DND-41 (cell line): ENCODE data around the gene CNTLN.

Experiments used
- ATAC-seq: fragments of 200-7000 bp; cut with Tn5 transposase; 3 replicates; pipeline ENCODE4 v1.9.1; 2021; ENCODE audit warnings: low read depth; ENCODE audit not compliant: insufficient read depth
- DNase-seq: peaks from one replicate; pipeline ENCODE4 v3.0.0-alpha.2; 2020
- H2AFZ ChIP-seq: 2 replicates; pipeline ENCODE4 v1.6.0; 2012; ENCODE audit warnings: low read depth, low read length
- H3K27ac ChIP-seq: 2 replicates; pipeline ENCODE4 v1.5.1; 2012; ENCODE audit warnings: low read length, inconsistent platforms
- H3K27me3 ChIP-seq: fragments of 200-600 bp; sonication (generic); 2 replicates; pipeline ENCODE4 v1.6.0; 2012; ENCODE audit warnings: low read length, mild to moderate bottlenecking, inconsistent platforms; ENCODE audit not compliant: insufficient read depth, poor library complexity
- H3K36me3 ChIP-seq: 2 replicates; pipeline ENCODE4 v1.5.1; 2012; ENCODE audit warnings: low read length, inconsistent platforms; ENCODE audit not compliant: insufficient read depth
- H3K4me1 ChIP-seq: 2 replicates; pipeline ENCODE4 v1.5.1; 2012; ENCODE audit warnings: mild to moderate bottlenecking, low read length; ENCODE audit not compliant: insufficient read depth
- H3K4me2 ChIP-seq: 2 replicates; pipeline ENCODE4 v1.6.0; 2012; ENCODE audit warnings: mild to moderate bottlenecking, moderate library complexity, low read length, inconsistent platforms; ENCODE audit not compliant: insufficient read depth
- H3K4me3 ChIP-seq, 2 experiments: fragments of 200-600 bp in 1 of 2; shearing (Covaris generic) in 1 of 2; 2 replicates each; pipeline ENCODE4 v1.5.1; 2012 to 2016; ENCODE audit warnings: inconsistent platforms in 2 of 2, low read length in 2 of 2, mild to moderate bottlenecking in 2 of 2, low read depth in 1 of 2, moderate library complexity in 1 of 2
- H3K79me2 ChIP-seq: 2 replicates; pipeline ENCODE4 v1.6.0; 2012; ENCODE audit warnings: low read length, inconsistent platforms; ENCODE audit not compliant: insufficient read depth
- H3K9ac ChIP-seq: 2 replicates; pipeline ENCODE4 v1.6.0; 2012; ENCODE audit warnings: low read depth, mild to moderate bottlenecking, inconsistent platforms, low read length, moderate library complexity
- H3K9me3 ChIP-seq: 2 replicates; pipeline ENCODE4 v1.5.1; 2012; ENCODE audit warnings: low read length, moderate library complexity, mild to moderate bottlenecking, inconsistent platforms; ENCODE audit not compliant: insufficient read depth, severe bottlenecking
- H4K20me1 ChIP-seq: 2 replicates; pipeline ENCODE4 v1.6.0; 2012; ENCODE audit warnings: low read length; ENCODE audit not compliant: insufficient read depth
- EZH2 ChIP-seq: IDR thresholded peaks from 3 replicates; pipeline ENCODE4 v1.6.1; 2012; ENCODE audit warnings: borderline replicate concordance, low read depth, mild to moderate bottlenecking, moderate library complexity, low read length, inconsistent platforms; ENCODE audit not compliant: severe bottlenecking
- TF ChIP-seq, protein P1 (sequence below): IDR thresholded peaks from 2 replicates; pipeline ENCODE4 v1.5.1; 2012; ENCODE audit warnings: borderline replicate concordance, low read length, moderate library complexity, mild to moderate bottlenecking; ENCODE audit not compliant: poor library complexity, severe bottlenecking; ENCODE audit errors: extremely low read depth

CNTLN gene

DNA sequence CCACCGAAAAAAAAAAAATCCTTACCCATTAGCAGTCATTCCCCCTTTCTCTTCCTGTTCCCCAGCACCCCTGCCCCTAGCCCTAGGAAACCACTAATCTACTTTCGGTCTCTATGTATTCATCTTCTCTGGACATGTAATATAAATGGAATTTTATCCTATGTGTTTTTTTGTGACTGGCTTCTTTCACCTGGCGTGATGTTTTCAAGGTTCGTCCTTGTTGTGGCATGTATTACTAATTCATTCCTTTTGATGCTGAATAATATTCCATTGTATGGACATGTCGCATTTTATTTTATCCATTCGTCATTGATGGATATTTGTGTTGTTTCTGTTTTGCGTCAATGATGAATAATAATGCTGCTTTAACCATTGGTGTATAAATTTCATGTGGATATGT, 401.2 kb downstream of the CNTLN start:
- no peak overlapping the region for H2AFZ ChIP-seq
- H3K9me3 ChIP-seq: no peaks in the 10 kb centered on the region
- no peak overlapping the region for H3K27ac ChIP-seq
- H3K4me3 ChIP-seq: no peak overlapping the region
- no peaks in the 10 kb centered on the region for H3K4me1 ChIP-seq
- ATAC-seq: no peak
- no peaks in the 10 kb centered on the region for H3K36me3 ChIP-seq
- no peaks in the 10 kb centered on the region for H3K79me2 ChIP-seq
- no peaks in the 10 kb centered on the region for H4K20me1 ChIP-seq
- no peak overlapping the region for H3K4me2 ChIP-seq
- H3K27me3 ChIP-seq: no peaks in the 10 kb centered on the region
- TF ChIP-seq, protein P1, sequence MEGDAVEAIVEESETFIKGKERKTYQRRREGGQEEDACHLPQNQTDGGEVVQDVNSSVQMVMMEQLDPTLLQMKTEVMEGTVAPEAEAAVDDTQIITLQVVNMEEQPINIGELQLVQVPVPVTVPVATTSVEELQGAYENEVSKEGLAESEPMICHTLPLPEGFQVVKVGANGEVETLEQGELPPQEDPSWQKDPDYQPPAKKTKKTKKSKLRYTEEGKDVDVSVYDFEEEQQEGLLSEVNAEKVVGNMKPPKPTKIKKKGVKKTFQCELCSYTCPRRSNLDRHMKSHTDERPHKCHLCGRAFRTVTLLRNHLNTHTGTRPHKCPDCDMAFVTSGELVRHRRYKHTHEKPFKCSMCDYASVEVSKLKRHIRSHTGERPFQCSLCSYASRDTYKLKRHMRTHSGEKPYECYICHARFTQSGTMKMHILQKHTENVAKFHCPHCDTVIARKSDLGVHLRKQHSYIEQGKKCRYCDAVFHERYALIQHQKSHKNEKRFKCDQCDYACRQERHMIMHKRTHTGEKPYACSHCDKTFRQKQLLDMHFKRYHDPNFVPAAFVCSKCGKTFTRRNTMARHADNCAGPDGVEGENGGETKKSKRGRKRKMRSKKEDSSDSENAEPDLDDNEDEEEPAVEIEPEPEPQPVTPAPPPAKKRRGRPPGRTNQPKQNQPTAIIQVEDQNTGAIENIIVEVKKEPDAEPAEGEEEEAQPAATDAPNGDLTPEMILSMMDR: no peak
- no peak for TF ChIP-seq EZH2
- H3K9ac ChIP-seq: no peak overlapping the region
- no peak for DNase-seq

DNA sequence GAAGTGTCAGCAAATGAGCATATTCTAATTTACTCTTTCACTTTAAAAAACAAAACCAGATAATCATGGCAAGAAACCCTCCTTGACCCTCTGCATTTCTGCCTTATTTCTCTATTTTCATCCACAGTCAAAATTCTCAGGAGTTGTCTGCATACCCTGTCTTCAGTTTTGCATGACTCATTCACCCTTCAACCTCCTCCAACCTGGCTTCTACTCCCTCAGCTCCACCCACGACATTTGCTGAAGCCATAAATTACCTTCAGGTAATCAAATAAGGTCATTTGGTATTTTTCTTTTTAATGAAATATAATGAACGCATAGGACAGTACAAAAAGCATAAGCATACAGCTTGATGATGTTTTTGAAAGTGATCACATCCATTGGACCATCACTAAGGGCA, 416.2 kb downstream of the CNTLN start:
- no peaks in the 10 kb centered on the region for H3K27me3 ChIP-seq
- no peak for TF ChIP-seq EZH2
- TF ChIP-seq, protein P1: no peak
- no peak for DNase-seq
- H3K4me1 ChIP-seq: no peaks in the 10 kb centered on the region
- H4K20me1 ChIP-seq: no peaks in the 10 kb centered on the region
- H3K36me3 ChIP-seq: no peaks in the 10 kb centered on the region
- H3K9ac ChIP-seq: no peak overlapping the region
- no peak overlapping the region for H2AFZ ChIP-seq
- ATAC-seq: no peak
- no peaks in the 10 kb centered on the region for H3K79me2 ChIP-seq
- H3K4me3 ChIP-seq: no peak overlapping the region
- H3K27ac ChIP-seq: no peak overlapping the region
- no peak overlapping the region for H3K4me2 ChIP-seq
- no peaks in the 10 kb centered on the region for H3K9me3 ChIP-seq
